GM06990 (cell line): Measurements from ENCODE around the gene LAMA3.

ENCODE experiments used
- DNase-seq: peaks from one replicate; pipeline ENCODE4 v3.0.0-alpha.2; 2011; ENCODE audit not compliant: insufficient read length; ENCODE audit errors: extremely low read depth
- H3K27me3 ChIP-seq: replicated peaks from 2 replicates; pipeline ENCODE4 v1.6.0; 2011; ENCODE audit warnings: low read length; ENCODE audit not compliant: control insufficient read depth, insufficient read depth
- H3K36me3 ChIP-seq: 2 replicates; pipeline ENCODE4 v1.5.1; 2011; ENCODE audit warnings: low read length; ENCODE audit not compliant: control insufficient read depth, insufficient read depth
- H3K4me3 ChIP-seq: replicated peaks from 2 replicates; pipeline ENCODE4 v1.5.1; 2011; ENCODE audit warnings: low read depth, mild to moderate bottlenecking, control low read depth, low read length
- TF ChIP-seq, protein P1 (sequence below): IDR thresholded peaks from 2 replicates; pipeline ENCODE4 v1.5.1; 2011; ENCODE audit warnings: low read length, control low read depth, mild to moderate bottlenecking, inconsistent platforms; ENCODE audit not compliant: insufficient read depth, poor library complexity, severe bottlenecking

Gene LAMA3

DNA sequence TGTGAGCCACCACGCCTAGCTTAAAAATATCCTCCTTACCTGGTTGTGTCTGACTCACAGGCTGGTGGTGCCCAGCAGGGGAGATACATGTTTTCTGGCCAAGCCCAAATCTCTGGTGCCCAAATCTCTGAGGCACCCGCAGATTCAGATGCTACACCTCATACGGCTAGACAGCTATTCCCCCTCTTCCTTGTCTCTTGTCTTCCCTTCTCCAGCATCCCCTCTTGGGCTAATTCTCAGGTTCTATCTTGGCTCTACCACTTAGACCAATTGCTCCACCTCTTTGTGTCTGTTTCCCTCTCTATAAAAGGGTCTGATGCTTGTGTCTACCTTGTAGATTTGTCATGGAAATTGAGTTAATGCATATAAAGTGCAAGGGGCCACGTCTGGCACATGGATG, 13.4 kb downstream of the LAMA3 start:
- Histone ChIP-seq H3K4me3 (no peak overlapping the region), H3K36me3 (no peaks in the 10 kb centered on the region), H3K27me3 (no peaks in the 10 kb centered on the region)
- TF ChIP-seq, protein P1, sequence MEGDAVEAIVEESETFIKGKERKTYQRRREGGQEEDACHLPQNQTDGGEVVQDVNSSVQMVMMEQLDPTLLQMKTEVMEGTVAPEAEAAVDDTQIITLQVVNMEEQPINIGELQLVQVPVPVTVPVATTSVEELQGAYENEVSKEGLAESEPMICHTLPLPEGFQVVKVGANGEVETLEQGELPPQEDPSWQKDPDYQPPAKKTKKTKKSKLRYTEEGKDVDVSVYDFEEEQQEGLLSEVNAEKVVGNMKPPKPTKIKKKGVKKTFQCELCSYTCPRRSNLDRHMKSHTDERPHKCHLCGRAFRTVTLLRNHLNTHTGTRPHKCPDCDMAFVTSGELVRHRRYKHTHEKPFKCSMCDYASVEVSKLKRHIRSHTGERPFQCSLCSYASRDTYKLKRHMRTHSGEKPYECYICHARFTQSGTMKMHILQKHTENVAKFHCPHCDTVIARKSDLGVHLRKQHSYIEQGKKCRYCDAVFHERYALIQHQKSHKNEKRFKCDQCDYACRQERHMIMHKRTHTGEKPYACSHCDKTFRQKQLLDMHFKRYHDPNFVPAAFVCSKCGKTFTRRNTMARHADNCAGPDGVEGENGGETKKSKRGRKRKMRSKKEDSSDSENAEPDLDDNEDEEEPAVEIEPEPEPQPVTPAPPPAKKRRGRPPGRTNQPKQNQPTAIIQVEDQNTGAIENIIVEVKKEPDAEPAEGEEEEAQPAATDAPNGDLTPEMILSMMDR: no peak
- DNase-seq: no peak

DNA sequence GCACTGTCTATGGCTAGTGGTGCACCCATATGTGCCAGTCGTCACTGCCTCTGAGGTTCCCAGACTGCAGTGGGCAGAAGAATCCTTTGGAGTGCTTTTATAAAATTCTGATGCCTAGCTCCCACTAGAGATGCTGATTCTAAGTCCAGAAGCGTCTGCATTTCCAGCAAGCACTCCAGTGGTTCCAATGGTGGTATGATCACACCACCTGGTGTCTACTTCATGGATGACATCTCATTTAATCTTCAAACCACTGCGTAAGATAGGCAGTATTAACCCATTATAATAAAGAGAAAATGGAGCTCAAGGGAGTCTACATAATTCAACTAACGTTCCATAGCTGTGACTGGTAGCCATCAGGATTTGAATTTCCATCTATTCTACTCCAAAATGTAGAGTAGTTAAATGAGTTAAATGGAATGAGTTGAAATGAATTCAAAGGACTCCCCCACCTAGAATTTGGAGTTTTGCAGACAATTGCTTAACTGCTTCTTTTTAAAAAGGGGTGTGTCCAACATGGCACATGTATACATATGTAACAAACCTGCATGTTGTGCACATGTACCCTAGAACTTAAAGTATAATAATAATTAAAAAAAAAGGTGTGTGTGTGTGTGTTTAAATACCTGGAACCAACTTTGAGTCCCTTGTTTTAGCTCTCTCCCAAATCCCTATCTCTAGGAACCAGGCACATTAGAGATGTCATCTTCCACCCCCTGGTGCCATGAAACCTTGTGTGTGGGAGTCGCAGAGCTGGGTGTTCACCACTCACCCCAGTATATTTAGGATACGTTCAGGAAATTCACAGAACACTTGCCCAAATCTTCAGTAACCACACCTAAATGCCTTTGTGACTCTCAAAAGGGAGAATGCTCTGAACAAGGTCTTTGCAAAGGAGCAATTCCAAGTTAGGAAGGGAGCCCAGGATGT, 14.1 kb downstream of the LAMA3 start:
- no peaks in the 10 kb centered on the region for H3K36me3 ChIP-seq
- no peaks in the 10 kb centered on the region for H3K27me3 ChIP-seq
- no peak overlapping the region for H3K4me3 ChIP-seq
- TF ChIP-seq, protein P1: peak; percentile 47
- DNase-seq: no peak

DNA sequence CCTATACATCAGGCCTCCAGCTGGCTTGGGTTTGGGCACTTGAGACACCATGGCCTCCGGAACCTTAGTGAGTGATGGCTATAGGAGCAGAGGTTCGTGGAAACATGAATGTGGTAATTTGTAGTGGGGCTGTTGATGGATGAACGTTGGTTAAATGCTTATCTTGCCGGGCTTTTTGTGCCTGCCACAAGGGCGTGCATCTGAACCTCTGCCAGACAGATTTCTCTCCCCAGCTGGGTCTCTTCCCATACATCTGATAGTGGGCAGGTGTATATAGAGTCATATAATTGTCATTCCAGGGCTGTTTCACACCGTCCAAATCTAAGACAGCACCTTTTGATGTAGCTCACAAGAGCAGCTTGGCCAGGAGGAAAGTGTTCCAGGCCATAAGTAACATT, 14.7 kb downstream of the LAMA3 start:
- TF ChIP-seq, protein P1: no peak
- H3K27me3 ChIP-seq: no peaks in the 10 kb centered on the region
- DNase-seq: no peak
- no peaks in the 10 kb centered on the region for H3K36me3 ChIP-seq
- no peak overlapping the region for H3K4me3 ChIP-seq

DNA sequence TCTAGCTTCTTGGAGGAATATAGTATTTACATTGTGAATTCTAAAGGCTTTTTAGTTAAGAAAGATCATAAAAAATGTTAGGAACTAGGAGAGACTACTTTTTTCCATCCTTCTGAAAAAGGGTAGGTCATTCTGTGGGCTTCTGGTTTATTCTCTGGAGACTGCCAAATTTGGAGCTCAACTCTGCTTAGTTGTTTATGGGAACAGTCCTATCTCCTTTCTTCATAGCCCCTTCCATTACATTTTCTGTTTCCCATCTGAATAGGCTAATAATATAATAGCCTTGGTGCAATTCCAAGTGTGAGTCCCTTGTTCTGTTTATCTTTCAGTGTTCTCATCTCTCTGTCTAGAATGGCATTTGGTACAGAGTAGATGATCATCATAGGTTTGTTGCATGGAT, 15.6 kb downstream of the LAMA3 start:
- DNase-seq: no peak
- no peak overlapping the region for H3K4me3 ChIP-seq
- H3K36me3 ChIP-seq: no peaks in the 10 kb centered on the region
- H3K27me3 ChIP-seq: no peaks in the 10 kb centered on the region
- TF ChIP-seq, protein P1: no peak

DNA sequence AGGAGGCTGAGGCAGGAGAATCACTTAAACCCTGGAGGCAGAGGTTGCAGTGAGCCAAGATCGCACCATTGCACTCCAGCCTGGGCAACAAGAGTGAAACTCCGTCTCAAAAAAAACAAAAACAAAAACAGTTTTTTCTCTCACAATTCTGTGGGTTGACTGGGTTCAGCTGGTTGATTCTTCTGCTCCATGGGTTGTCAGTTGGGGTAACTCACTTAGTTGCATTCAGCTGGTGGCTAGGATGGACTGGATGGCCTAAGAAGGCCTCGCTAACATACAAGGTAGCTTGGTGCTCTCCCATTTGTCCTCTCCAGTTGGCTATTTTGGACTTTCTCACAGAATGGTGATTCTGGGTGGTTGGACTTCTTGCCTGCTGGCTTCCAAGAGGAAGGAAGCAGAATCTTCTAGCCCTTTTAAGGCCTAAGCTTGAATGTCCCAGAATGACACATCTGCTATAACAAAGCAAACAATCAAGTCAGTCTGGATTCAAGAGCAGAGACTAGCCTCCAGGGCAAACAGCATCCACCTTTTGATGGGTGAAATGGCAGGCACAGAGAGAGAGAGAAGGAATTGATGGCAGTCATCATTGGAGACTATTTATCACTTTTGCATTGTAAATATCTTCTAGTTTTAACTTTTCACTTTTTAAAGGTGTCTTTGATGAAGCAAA, 17.9 kb downstream of the LAMA3 start:
- Histone ChIP-seq H3K36me3 (no peaks in the 10 kb centered on the region), H3K27me3 (no peaks in the 10 kb centered on the region), H3K4me3 (no peak overlapping the region)
- TF ChIP-seq, protein P1: no peak
- no peak for DNase-seq
